ENCODE data around the gene DPYSL5. TPM values are rescaled to one million over a fixed set of nuclear protein-coding genes. Genes with fewer than 3 reads are reported as not detected.

Gene DPYSL5
- total RNA-seq, 1 experiment from 2014 or later, result not detected

- no peak overlapping the region for H3K27ac ChIP-seq
- H3K9me3 ChIP-seq (replicated peaks), result no peaks in the 10 kb centered on the region; the same call in 1 of the 2 replicates
- peaks cover 27% of the 10 kb centered on the region for H3K27me3 ChIP-seq (replicated peaks)
- H3K4me1 ChIP-seq (replicated peaks), result no peaks in the 10 kb centered on the region
- no peaks in the 10 kb centered on the region for H3K36me3 ChIP-seq
- peak in 1 of 2 experiments; percentile 13 for DNase-seq (ENCODE audit: low read depth in 1 of 2, low spot score in 2 of 2)
- no peak overlapping the region for H3K4me3 ChIP-seq
Measured at GRCh38 chr2:26890341-26891000, 42.5 kb downstream of the DPYSL5 start.

- DNase-seq (ENCODE audit: low read depth in 1 of 2, low spot score in 2 of 2), result peak in 1 of 2 experiments; percentile 8
- no peak overlapping the region for H3K27ac ChIP-seq
- H3K9me3 ChIP-seq (replicated peaks), result no peaks in the 10 kb centered on the region; the same call in 1 of the 2 replicates
- H3K4me3 ChIP-seq, result no peak overlapping the region
- no peaks in the 10 kb centered on the region for H3K4me1 ChIP-seq (replicated peaks)
- peaks cover 21% of the 10 kb centered on the region; the same call in 1 of the 2 replicates for H3K27me3 ChIP-seq (replicated peaks)
- H3K36me3 ChIP-seq, result no peaks in the 10 kb centered on the region
Measured at GRCh38 chr2:26892133-26892532, 44.2 kb downstream of the DPYSL5 start.

GRCh38 chr2:26892922-26893524, 45.1 kb downstream of the DPYSL5 start:
- H3K27ac ChIP-seq, result no peak overlapping the region
- H3K4me1 ChIP-seq (replicated peaks), result no peaks in the 10 kb centered on the region
- no peak overlapping the region for H3K4me3 ChIP-seq
- H3K36me3 ChIP-seq, result no peaks in the 10 kb centered on the region
- H3K27me3 ChIP-seq (replicated peaks), result peaks cover 24% of the 10 kb centered on the region; the same call in 1 of the 2 replicates
- peak in 1 of 2 experiments; percentile 18 for DNase-seq (ENCODE audit: low read depth in 1 of 2, low spot score in 2 of 2)
- H3K9me3 ChIP-seq (replicated peaks), result no peaks in the 10 kb centered on the region; the same call in 1 of the 2 replicates

GRCh38 chr2:26894136-26894535, 46.2 kb downstream of the DPYSL5 start:
- Histone ChIP-seq H3K9me3 (replicated peaks) (no peaks in the 10 kb centered on the region; the same call in 1 of the 2 replicates), H3K27me3 (replicated peaks) (peaks cover 18% of the 10 kb centered on the region; the same call in 1 of the 2 replicates), H3K36me3 (no peaks in the 10 kb centered on the region), H3K4me3 (no peak overlapping the region), H3K4me1 (replicated peaks) (no peaks in the 10 kb centered on the region), H3K27ac (no peak overlapping the region)
- peak in 1 of 2 experiments; percentile 16 for DNase-seq (ENCODE audit: low read depth in 1 of 2, low spot score in 2 of 2)

- H3K27me3 ChIP-seq (replicated peaks), result peaks cover 17% of the 10 kb centered on the region
- H3K4me1 ChIP-seq (replicated peaks), result no peaks in the 10 kb centered on the region
- H3K9me3 ChIP-seq (replicated peaks), result no peaks in the 10 kb centered on the region; the same call in 1 of the 2 replicates
- H3K27ac ChIP-seq, result no peak overlapping the region
- DNase-seq (ENCODE audit: low read depth in 1 of 2, low spot score in 2 of 2), result peak in 1 of 2 experiments; percentile 11
- H3K4me3 ChIP-seq, result no peak overlapping the region
- no peaks in the 10 kb centered on the region for H3K36me3 ChIP-seq
Measured at GRCh38 chr2:26897807-26898479, 50.0 kb downstream of the DPYSL5 start.

GRCh38 chr2:26898480-26899078, 50.6 kb downstream of the DPYSL5 start:
- no peak overlapping the region for H3K27ac ChIP-seq
- peaks cover 17% of the 10 kb centered on the region for H3K27me3 ChIP-seq (replicated peaks)
- no peak overlapping the region for H3K4me3 ChIP-seq
- no peaks in the 10 kb centered on the region for H3K4me1 ChIP-seq (replicated peaks)
- H3K9me3 ChIP-seq (replicated peaks), result no peaks in the 10 kb centered on the region; the same call in 1 of the 2 replicates
- H3K36me3 ChIP-seq, result no peaks in the 10 kb centered on the region
- DNase-seq (ENCODE audit: low read depth in 1 of 2, low spot score in 2 of 2), result peak in 1 of 2 experiments; percentile 29

GRCh38 chr2:26899500-26900164, 51.7 kb downstream of the DPYSL5 start:
- no peak overlapping the region for H3K4me3 ChIP-seq
- H3K27ac ChIP-seq, result no peak overlapping the region
- H3K4me1 ChIP-seq (replicated peaks), result no peaks in the 10 kb centered on the region
- no peaks in the 10 kb centered on the region; the same call in 1 of the 2 replicates for H3K9me3 ChIP-seq (replicated peaks)
- DNase-seq (ENCODE audit: low read depth in 1 of 2, low spot score in 2 of 2), result peak in 1 of 2 experiments; percentile 25
- H3K27me3 ChIP-seq (replicated peaks), result peaks cover 17% of the 10 kb centered on the region
- H3K36me3 ChIP-seq, result no peaks in the 10 kb centered on the region

GRCh38 chr2:26900831-26901321, 52.9 kb downstream of the DPYSL5 start:
- Histone ChIP-seq H3K36me3 (no peaks in the 10 kb centered on the region), H3K27ac (no peak overlapping the region), H3K4me1 (replicated peaks) (no peaks in the 10 kb centered on the region), H3K27me3 (replicated peaks) (peaks cover 16% of the 10 kb centered on the region), H3K4me3 (no peak overlapping the region), H3K9me3 (replicated peaks) (no peaks in the 10 kb centered on the region)
- DNase-seq (ENCODE audit: low read depth in 1 of 2, low spot score in 2 of 2), result no peak

GRCh38 chr2:26901326-26902183, 53.6 kb downstream of the DPYSL5 start:
- peak in 1 of 2 experiments; percentile 25 for DNase-seq (ENCODE audit: low read depth in 1 of 2, low spot score in 2 of 2)
- Histone ChIP-seq H3K4me1 (replicated peaks) (no peaks in the 10 kb centered on the region), H3K36me3 (no peaks in the 10 kb centered on the region), H3K27ac (no peak overlapping the region), H3K27me3 (replicated peaks) (peaks cover 15% of the 10 kb centered on the region), H3K4me3 (no peak overlapping the region), H3K9me3 (replicated peaks) (no peaks in the 10 kb centered on the region)

- no peak overlapping the region for H3K4me3 ChIP-seq
- H3K9me3 ChIP-seq (replicated peaks), result no peaks in the 10 kb centered on the region
- no peak for DNase-seq (ENCODE audit: low read depth in 1 of 2, low spot score in 2 of 2)
- H3K4me1 ChIP-seq (replicated peaks), result no peaks in the 10 kb centered on the region
- no peak overlapping the region for H3K27ac ChIP-seq
- H3K36me3 ChIP-seq, result no peaks in the 10 kb centered on the region
- peaks cover 15% of the 10 kb centered on the region for H3K27me3 ChIP-seq (replicated peaks)
Measured at GRCh38 chr2:26903676-26904075, 55.7 kb downstream of the DPYSL5 start.

- no peaks in the 10 kb centered on the region for H3K9me3 ChIP-seq (replicated peaks)
- no peaks in the 10 kb centered on the region for H3K36me3 ChIP-seq
- H3K27ac ChIP-seq, result no peak overlapping the region
- no peak overlapping the region for H3K4me3 ChIP-seq
- H3K4me1 ChIP-seq (replicated peaks), result no peaks in the 10 kb centered on the region
- DNase-seq (ENCODE audit: low read depth in 1 of 2, low spot score in 2 of 2), result no peak
- H3K27me3 ChIP-seq (replicated peaks), result peaks cover 19% of the 10 kb centered on the region
Measured at GRCh38 chr2:26904839-26905238, 56.9 kb downstream of the DPYSL5 start.

- no peak for DNase-seq (ENCODE audit: low read depth in 1 of 2, low spot score in 2 of 2)
- Histone ChIP-seq H3K36me3 (no peaks in the 10 kb centered on the region), H3K27me3 (replicated peaks) (peaks cover 15% of the 10 kb centered on the region; the same call in 1 of the 2 replicates), H3K4me3 (no peak overlapping the region), H3K9me3 (replicated peaks) (no peaks in the 10 kb centered on the region), H3K27ac (no peak overlapping the region), H3K4me1 (replicated peaks) (no peaks in the 10 kb centered on the region)
Measured at GRCh38 chr2:26905341-26906198, 57.6 kb downstream of the DPYSL5 start.

Measured in SJSA1 (cell line).